ENCODE data around the gene CTNNBIP1.
"Not testable (repeated sequence)": the region's sequence is repeated elsewhere in the genome, so short reads cannot be mapped to it uniquely, and the experiment has no call there.

CTNNBIP1 gene, protein sequence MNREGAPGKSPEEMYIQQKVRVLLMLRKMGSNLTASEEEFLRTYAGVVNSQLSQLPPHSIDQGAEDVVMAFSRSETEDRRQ

GRCh38 chr1:9910076-9910422 is at the start of gene CTNNBIP1:
Gene CTNNBIP1, minus strand, starts transcription at chr1:9910269. Its CDS starts 38,205 bp downstream, at chr1:9872064.
- DNase-seq (ENCODE audit: low read depth): no peak

DNA sequence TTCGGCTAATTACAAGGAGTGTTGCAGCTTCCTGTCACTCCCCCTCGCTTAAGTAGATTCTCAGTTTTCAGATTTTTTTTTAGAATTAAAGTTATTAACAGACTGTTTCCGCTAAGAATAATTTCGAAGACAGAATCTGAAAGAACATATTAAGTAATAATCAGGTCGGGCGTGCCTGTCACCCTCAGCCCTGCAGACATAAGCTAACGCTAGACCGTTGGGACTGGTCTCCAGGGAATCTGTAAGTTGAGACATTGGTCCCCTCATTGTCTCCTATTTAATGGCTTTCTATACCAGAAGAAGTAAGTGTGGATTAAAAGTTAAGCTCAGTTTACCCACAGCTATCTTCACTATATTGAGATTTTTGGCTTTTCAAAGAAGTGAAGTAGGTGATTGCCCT is 47.7 kb upstream of the CTNNBIP1 start:
- no peak for DNase-seq (ENCODE audit: low read depth)

GRCh38 chr1:9946315-9946714 is 36.2 kb upstream of the CTNNBIP1 start:
- DNase-seq (ENCODE audit: low read depth): no peak

DNA sequence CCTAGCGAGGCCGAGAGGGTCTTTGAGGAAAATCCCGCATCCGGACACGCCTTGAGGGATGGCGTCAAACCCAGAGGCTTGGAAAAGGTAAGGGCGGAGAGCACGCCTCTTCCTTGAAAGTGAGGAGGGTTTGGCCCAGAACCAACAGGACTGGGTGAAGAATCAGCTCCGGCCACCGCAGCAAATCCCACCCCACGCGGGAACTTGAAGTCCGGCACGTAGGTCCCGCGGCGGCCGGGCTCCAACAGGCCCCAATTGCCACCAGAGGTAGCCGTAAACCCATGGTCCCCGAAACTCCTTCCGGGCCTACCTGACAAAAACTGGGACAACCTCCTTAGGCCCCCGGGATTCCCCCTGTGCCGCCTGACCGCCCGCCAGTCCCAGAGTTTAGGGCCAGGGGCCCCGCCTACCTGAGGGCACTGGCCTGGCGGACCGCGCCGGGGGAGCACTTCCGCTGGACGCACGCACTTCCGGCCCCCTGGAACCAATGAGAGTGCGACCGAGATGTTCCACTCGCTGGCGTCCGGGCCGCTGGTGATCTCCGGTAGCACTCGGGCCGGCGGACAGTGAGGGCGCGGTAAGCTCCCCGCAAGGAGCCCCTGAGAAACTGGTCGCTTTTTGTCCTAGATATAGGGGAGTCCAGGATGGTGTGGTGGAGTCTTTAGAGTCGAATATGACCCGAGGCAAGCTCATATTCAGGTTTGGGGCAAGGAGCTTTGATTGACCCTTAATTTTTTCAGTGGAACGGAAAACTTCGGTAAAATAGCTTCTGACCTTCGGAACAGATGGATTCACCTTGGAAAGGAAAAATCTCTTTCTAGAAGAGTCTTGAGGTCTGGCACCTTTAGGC is 33.1 kb upstream of the CTNNBIP1 start, which contains the start of the genes LZIC and NMNAT1:
TSS of gene LZIC (minus strand) at position 453 of the 850 bp plus-strand sequence. CDS start 6,772 bp downstream, outside the sequence.
TSS of gene NMNAT1 (plus strand) at position 537 of the 850 bp plus-strand sequence. CDS start 28,599 bp downstream, outside the sequence.
- peak; percentile 82 for DNase-seq (ENCODE audit: low read depth)

GRCh38 chr1:9942399-9942938 is 32.4 kb upstream of the CTNNBIP1 start:
- peak; percentile 12 for DNase-seq (ENCODE audit: low read depth)

- DNase-seq (ENCODE audit: low read depth): no peak
These were observed 19.6 kb upstream of the CTNNBIP1 start for GRCh38 chr1:9929431-9930385.

GRCh38 chr1:9927259-9927658 is 17.2 kb upstream of the CTNNBIP1 start:
- no peak for DNase-seq (ENCODE audit: low read depth)

DNA sequence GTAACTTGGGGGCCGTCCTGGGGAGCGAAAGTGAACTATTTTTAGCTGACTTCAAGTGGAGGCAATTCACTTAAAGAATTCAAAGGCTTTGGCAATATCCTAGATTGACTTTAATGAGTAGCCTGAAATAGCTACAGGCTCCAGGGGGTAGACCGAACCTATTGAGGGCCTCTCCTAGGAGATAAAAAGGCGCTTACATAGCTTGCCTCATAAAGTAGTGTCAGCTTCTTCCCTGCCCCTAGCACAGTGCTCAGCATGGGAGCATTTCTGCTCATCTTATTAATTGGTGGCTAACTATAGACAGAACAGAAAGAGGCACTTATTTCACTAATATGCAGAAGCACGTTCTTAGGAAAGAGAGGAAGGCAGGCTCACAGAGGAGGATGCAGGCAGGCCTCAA is 12.3 kb upstream of the CTNNBIP1 start:
- no peak for DNase-seq (ENCODE audit: low read depth)

- DNase-seq (ENCODE audit: low read depth): no peak
These were observed 10.5 kb upstream of the CTNNBIP1 start for GRCh38 chr1:9920606-9921005.

DNA sequence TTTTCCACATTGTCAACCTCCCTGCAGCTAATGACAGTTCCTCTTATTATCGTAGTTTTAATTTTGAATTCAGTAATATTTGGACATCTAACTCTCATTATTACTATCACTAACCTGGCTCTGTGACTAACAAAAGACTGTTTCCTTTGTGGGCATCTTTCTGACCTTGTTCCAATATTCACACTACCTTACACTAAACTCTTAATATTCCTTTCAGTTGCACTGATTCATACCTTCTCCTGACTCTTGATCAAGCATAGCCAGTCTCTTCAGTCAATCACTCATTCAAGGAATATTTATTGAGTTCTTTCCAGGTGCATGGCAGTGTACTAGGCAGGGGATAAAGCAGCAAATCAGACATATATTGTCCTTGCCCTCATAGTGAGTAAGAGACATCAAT is 7.8 kb upstream of the CTNNBIP1 start:
- no peak for DNase-seq (ENCODE audit: low read depth)

DNA sequence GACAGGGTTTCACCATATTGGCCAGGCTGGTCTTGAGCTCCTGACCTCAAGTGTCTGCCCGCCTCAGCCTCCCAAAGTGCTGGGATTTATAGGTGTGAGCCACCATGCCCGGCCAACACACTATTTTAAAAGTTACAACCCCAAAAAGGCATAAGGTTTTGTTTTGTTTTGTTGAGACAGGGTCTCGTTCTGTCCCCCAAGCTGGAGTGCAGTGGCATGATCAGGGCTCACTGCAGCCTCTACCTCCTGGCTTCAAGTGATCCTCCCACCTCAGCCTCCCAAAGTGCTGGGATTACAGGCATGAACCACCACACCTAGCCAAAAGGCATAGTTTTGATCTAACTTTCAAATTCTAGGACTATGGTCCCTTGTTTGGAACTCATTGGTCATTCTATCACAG is 7.4 kb upstream of the CTNNBIP1 start:
- DNase-seq (ENCODE audit: low read depth): not testable (repeated sequence)

DNA sequence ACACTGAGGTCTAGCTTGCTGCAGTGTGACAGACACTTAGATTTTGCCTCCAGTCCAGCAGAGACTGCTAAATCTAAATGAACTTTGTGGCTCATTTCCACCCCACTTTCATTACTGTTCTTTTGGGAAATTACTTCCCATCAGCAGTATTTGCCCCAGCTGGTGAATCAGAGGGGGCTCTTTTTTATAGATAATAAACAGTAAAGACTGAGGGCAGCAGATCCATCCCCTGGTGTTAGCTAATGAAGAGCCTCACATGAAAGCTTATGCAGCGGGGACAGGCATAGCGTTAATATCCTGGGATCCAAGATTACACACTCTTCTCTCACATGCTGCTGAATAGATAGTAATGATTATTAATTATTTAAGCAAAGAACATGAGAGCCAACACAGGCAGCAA is 6.4 kb upstream of the CTNNBIP1 start:
- no peak for DNase-seq (ENCODE audit: low read depth)

DNA sequence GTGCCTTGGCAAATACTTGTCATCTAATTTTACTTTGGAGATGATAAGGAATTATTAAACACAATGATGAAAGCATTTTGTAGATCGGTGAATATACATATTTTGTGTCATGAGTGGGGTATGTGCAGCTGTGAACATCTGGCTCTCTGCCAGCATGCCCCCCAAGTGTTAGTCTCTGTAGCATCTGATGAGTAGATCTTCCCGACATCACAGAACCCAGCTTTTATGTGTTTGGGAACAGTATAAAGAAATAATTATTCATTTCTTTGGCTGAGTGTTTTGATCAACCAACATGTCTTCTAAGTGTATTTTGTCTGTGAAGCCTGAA is 4.5 kb upstream of the CTNNBIP1 start:
- no peak for DNase-seq (ENCODE audit: low read depth)

GRCh38 chr1:9912264-9912936 is 2.3 kb upstream of the CTNNBIP1 start:
- no peak for DNase-seq (ENCODE audit: low read depth)

DNA sequence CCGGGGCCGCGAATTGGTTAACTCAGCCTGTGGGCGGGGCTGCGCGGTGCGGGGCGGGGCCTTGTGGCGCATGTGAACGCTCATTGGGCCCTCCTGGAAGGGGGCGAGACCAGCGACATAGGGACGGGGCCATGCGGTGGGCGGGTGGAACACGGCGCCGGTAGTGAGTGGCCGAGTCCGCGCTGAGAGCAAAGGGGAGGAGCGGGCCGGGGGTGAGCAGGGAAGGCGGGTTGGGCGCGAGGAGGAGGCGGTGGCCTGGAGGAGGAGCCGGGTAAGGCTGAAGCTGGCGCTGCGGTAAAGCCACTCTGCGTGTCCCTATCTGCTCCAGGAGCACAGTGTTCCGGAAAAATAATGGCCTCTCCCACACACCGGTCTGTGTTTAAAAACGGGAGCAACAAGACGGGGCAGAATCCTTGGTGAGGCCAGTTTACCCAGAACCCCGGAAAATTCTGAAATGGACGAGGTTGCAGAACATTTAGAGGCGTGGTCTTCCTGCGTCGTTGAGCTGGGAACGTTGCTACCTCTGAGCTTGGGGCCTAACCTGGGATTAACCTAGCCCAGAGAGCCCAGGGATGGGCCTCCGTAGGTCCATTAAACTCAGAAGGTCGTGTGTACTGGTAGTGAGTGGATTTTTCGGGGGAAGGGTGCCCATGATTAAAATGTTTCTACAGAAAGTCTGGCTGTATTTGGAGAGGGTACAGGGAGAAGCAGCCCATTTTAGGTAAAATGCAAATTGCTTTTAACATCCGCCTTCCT is 532 bp upstream of the CTNNBIP1 start:
- DNase-seq (ENCODE audit: low read depth): peak; percentile 96

DNA sequence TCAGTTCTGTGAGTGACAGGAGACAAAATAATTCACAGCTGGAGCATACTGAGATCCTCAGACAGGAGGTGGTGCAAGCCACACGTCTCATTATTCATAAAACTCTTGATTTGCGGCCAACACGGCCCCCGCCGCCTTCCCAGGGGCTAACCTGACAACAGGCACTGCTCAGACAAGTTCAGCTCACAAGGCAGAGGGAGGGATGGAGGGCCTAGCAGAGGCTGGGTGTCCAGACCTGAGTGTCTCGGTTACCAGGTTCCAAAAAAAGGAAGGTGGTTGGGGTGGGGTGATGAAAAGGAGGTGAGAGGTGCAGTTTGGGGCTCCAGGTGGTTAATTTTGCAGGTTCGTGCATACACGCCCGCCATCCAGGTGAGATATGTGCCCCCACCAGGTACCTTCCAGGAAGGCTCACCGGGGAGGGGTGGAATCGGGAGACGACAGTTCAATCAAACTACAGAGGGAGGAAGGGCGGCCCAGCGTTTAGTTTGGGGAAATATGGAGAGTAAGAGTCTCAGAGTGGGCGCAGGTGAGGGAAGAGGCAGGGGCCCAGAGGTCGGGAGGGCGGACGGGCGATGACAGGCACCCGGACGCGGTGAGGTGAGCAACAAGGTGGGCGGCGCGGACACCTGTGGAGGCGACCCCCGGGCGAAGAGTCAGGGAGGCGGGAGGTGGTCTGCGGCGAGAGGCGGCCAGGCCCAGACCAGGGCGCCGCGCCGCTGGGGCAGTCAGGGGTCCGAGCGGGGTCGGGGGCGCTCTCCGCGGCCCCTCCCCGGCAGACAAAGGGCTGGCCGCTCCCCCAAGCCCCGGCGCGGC is 629 bp downstream of the CTNNBIP1 start:
- no peak for DNase-seq (ENCODE audit: low read depth)

DNA sequence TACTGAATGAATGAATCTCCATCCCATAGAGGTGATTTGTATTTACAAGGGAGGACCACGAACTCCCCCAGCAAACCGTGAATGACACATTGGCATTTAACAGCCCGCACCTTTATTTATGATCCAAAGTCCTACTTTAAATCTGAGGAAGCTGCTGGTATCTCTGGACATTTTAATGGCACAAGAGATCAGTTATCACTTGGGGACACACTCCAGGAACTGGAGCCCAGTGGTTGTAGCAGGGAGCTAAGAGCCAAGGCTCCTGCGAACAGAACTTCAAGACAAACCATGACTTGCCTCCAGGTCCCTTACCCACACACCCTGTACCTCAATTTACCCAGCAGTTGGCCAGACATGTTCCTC is 1.2 kb downstream of the CTNNBIP1 start:
- no peak for DNase-seq (ENCODE audit: low read depth)

DNA sequence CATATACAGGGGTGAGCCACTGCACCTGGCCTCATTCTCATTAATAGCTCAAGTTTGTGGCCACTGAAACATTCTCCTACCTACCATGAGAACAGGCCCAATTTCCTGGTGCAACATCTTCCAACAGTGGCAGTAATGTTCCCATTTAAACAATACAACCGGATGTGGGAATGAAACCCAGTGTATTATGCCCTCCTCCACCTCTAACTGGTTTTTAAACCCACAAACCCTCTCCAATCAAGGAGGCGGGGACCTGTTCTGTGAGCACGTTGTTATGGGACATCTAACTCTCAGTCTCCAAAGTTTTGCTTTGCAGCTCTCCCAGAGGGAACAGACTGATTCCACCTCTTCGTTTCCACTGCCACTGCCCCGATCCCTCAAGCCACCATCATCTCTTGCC is 2.6 kb downstream of the CTNNBIP1 start:
- no peak for DNase-seq (ENCODE audit: low read depth)

- DNase-seq (ENCODE audit: low read depth): no peak
These were observed 3.6 kb downstream of the CTNNBIP1 start for GRCh38 chr1:9906466-9906865.

DNA sequence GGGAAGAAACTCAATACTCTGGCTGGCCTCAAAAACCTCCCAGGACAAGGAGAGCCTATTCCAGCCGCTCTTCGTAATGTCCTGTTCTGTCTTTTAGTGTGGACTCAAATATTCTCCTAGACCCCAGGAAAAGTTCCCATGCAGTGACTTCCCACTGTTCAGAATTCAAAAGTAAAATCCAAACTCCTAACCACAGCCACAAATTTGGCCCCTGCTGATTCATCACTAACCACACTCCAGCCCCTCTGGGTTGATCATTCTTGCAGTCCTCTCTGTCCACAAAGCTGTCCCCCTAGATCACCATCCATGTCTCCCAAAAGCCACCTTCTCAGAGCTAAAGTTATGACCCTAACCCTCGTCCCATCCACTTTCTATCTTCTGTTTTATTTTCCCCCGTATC is 5.1 kb downstream of the CTNNBIP1 start:
- DNase-seq (ENCODE audit: low read depth): no peak

All from HS-27A (cell line).